NB4 (cell line): Measurements from ENCODE around the gene RNF187.

Source experiments
- CTCF ChIP-seq: IDR thresholded peaks from one replicate; pipeline ENCODE4 v1.5.1; 2012; ENCODE audit warnings: low read depth, low read length
- MYC ChIP-seq: IDR thresholded peaks from 2 replicates; pipeline ENCODE4 v1.6.1; 2011; ENCODE audit warnings: low read depth, low read length
- POLR2A ChIP-seq: IDR thresholded peaks from 2 replicates; pipeline ENCODE4 v1.6.1; 2011; ENCODE audit warnings: mild to moderate bottlenecking; ENCODE audit not compliant: insufficient read length; ENCODE audit errors: extremely low read depth
- TF ChIP-seq, protein P1 (sequence below): IDR thresholded peaks from 2 replicates; pipeline ENCODE4 v1.6.1; 2011; ENCODE audit warnings: low read depth, low read length

DNA sequence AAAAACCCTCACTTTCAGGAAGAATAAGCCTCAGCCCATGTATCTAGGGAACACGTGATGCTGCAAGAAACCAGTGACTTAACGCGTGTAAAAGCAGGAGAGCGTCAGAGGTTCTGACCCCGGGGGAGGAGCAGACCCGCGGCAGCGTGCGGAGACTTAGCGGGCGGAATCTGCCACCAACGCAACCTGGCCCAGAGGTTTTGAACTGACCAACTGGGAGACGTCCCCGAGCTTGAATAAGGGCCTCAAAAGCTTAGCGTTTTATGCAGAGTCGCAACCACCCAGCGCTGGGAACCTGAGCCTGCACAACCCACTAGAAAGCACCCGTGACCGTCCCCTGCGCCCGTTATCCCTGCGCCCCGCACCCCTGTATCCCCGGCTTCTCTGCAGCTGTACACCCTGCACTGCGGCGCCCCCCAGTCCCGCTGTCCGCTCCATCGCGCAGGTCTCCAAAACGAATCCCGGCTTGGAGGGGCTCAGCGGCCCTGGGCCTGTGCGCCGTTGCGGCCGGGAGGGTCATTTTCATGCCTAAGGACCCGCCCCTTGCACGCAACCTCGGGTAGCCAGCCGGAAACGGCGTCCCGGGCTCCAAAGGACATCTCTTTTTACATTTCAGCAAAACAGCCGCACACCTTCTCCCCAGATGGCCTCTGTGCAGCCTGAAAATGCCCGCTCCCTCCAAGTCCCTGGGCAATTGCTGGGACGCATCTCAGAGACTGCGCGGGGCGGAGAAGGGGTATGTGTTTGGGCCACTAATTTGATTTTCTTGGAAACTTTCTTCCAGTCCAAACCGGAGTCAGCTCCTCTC, 41.1 kb upstream of the RNF187 start:
- no peak for TF ChIP-seq CTCF
- no peak for TF ChIP-seq POLR2A
- TF ChIP-seq MYC = no peak
- TF ChIP-seq, protein P1, sequence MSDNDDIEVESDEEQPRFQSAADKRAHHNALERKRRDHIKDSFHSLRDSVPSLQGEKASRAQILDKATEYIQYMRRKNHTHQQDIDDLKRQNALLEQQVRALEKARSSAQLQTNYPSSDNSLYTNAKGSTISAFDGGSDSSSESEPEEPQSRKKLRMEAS = no peak
